Measurements from ENCODE around the gene NR1D2.

The NR1D2 gene

DNA sequence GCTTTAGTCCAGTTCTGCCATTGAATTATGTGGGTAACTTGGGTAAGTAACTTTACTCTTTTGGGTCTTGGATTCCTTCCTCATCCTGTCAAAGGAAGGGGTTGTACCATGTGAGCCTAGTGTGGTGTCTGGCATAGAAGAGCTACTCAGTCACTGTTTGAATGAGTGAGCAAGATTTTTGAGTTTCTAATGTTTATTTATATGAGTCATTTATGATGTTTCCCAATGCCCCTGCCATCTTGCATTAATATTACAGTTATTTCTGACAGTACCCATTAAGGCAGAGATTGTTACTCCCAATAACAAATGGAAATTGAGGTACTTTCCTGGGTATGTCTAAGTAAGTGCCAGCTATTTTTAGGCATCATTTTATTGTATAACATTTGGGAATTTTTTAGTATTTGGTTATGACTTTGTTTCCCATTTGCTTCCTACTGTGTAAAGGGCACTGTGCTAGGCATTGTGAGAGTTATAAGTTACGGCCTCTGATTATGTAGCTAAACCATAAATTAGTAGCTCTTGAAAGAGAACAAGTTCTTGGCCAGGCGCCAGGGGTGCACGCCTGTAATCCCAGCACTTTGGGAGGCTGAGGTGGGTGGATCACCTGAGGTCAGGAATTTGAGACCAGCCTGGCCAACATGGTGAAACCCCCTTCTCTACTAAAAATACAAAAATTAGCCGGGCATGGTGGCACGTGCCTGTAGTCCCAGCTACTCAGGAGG, 23.5 kb downstream of the NR1D2 start:
- TF ChIP-seq FOXA1 (IDR thresholded peaks at IDR 0.05), result no peak
- ChIA-PET POLR2A (interaction anchor here (2.5 kb wide), 1 partner anchor 52 kb away, joined by 13 read pairs; the partner anchor contains the start of genes NKIRAS1 and RPL15), CTCF (interaction anchor here (0.5 to 1.0 kb wide), 2 partner anchors 41 to 48 kb away, joined by 3 read pairs; no protein-coding TSS in a partner anchor)
- DNase-seq (ENCODE audit: extremely low spot score), result no peak

DNA sequence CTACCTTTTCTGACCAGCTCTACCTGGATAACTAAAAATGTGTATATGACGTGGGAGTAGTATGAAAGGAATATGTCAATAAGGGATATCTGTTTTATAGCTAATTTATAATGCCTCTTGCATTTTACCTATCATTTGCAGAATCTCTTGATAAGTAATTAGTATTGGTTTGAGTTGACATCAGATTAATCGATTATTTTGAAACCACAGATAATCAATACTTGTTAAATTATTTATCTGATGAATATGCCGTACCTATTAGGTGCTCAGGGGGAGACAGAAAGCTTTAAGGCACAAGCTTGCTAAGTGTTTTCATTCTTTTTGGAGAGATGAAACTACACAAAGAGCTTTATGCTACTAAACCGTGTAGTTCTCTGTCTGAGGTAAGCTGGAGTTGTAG, 24.3 kb downstream of the NR1D2 start:
- ChIA-PET CTCF (interaction anchor here (0.5 to 1.0 kb wide), 2 partner anchors 41 to 49 kb away, joined by 3 read pairs; no protein-coding TSS in a partner anchor), POLR2A (interaction anchor here (2.5 kb wide), 1 partner anchor 53 kb away, joined by 13 read pairs; the partner anchor contains the start of genes NKIRAS1 and RPL15)
- DNase-seq (ENCODE audit: extremely low spot score), result no peak
- TF ChIP-seq, protein P1, sequence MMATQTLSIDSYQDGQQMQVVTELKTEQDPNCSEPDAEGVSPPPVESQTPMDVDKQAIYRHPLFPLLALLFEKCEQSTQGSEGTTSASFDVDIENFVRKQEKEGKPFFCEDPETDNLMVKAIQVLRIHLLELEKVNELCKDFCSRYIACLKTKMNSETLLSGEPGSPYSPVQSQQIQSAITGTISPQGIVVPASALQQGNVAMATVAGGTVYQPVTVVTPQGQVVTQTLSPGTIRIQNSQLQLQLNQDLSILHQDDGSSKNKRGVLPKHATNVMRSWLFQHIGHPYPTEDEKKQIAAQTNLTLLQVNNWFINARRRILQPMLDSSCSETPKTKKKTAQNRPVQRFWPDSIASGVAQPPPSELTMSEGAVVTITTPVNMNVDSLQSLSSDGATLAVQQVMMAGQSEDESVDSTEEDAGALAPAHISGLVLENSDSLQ (IDR thresholded peaks at IDR 0.05), result no peak
- no peak for TF ChIP-seq FOXM1 (IDR thresholded peaks at IDR 0.05; ENCODE audit: borderline replicate concordance)
- TF ChIP-seq BHLHE40 (IDR thresholded peaks at IDR 0.05; ENCODE audit: borderline replicate concordance), result no peak
- no peak for TF ChIP-seq ZNF384 (IDR thresholded peaks at IDR 0.05)
- TF ChIP-seq FOXA1 (IDR thresholded peaks at IDR 0.05), result no peak
- no peak for TF ChIP-seq ARNT (IDR thresholded peaks at IDR 0.05)
- TF ChIP-seq SUZ12 (IDR thresholded peaks at IDR 0.05), result no peak
- no peak for TF ChIP-seq FOXK2 (IDR thresholded peaks at IDR 0.05)
- TF ChIP-seq CTBP1 (IDR thresholded peaks at IDR 0.05; ENCODE audit: borderline replicate concordance), result no peak
- no peak for TF ChIP-seq LEF1 (IDR thresholded peaks at IDR 0.05; ENCODE audit: borderline replicate concordance)
- TF ChIP-seq ELF4 (IDR thresholded peaks at IDR 0.05), result no peak
- no peak for TF ChIP-seq NFRKB (IDR thresholded peaks at IDR 0.05)

DNA sequence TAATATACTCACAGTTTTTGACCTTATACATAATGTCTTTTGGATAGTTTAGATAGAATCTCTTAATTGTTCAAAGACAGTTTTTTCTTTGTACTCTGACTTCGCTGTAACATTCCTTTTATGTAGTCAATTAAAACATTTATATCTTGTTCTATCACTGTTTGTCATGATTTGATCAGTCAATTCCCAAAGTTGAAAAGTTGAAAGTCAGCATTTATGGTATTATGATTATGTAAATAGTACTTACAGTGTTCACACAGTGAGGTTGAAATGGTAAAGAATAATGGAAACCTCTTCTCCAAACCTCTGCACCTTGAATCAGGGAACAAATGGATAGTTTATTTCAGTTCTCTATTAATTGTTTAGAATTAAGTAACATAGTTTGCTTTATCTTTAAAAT, 26.6 kb downstream of the NR1D2 start:
- POLR2A ChIA-PET, result interaction anchor here (1.5 kb wide), 1 partner anchor 55 kb away, joined by 5 read pairs; the partner anchor contains the start of genes NKIRAS1 and RPL15
- TF ChIP-seq FOXK2 (IDR thresholded peaks at IDR 0.05) (no peak), BHLHE40 (IDR thresholded peaks at IDR 0.05; ENCODE audit: borderline replicate concordance) (no peak), TARDBP (IDR thresholded peaks at IDR 0.05) (no peak), ELF4 (IDR thresholded peaks at IDR 0.05) (no peak), L3MBTL2 (conservative IDR thresholded peaks at IDR 0.05) (no peak), SP1 (IDR thresholded peaks at IDR 0.05) (no peak), ARNT (IDR thresholded peaks at IDR 0.05) (no peak), SUZ12 (IDR thresholded peaks at IDR 0.05) (no peak), NFRKB (IDR thresholded peaks at IDR 0.05) (no peak), CTBP1 (IDR thresholded peaks at IDR 0.05; ENCODE audit: borderline replicate concordance) (no peak), FOXM1 (IDR thresholded peaks at IDR 0.05; ENCODE audit: borderline replicate concordance) (no peak), FOXA1 (IDR thresholded peaks at IDR 0.05) (no peak), HDGF (IDR thresholded peaks at IDR 0.05; ENCODE audit: borderline replicate concordance) (no peak)
- TF ChIP-seq, protein P1 (IDR thresholded peaks at IDR 0.05), result no peak
- no peak for DNase-seq (ENCODE audit: extremely low spot score)
- CTCF ChIA-PET, result no interaction called here

DNA sequence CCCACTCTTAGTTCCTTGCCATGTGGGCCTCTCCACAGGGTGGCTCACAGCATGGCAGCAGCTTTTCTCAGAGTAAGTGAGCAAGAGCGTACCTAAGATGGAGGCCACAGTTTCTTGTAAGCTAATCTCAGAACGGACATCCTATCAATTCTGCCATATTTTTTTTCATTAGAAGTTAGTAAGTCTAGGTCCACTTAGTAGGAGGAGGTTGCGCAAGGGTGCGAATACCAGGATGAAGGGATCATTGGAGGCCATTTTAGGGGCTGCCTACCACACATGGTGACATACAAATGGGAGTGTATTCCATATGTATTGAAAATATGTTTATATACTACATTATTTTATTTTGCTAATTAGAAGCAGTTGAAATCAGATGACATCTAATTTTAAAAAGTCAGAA, 31.5 kb downstream of the NR1D2 start:
- TF ChIP-seq FOXK2 (IDR thresholded peaks at IDR 0.05) (no peak), SP1 (IDR thresholded peaks at IDR 0.05) (no peak), TARDBP (IDR thresholded peaks at IDR 0.05) (no peak), CTBP1 (IDR thresholded peaks at IDR 0.05; ENCODE audit: borderline replicate concordance) (no peak), L3MBTL2 (conservative IDR thresholded peaks at IDR 0.05) (no peak), BHLHE40 (IDR thresholded peaks at IDR 0.05; ENCODE audit: borderline replicate concordance) (no peak), LEF1 (IDR thresholded peaks at IDR 0.05; ENCODE audit: borderline replicate concordance) (no peak), ZNF384 (IDR thresholded peaks at IDR 0.05) (no peak)
- TF ChIP-seq, protein P1 (IDR thresholded peaks at IDR 0.05), result no peak
- CTCF ChIA-PET, result no interaction called here
- no peak for DNase-seq (ENCODE audit: extremely low spot score)
- POLR2A ChIA-PET, result interaction anchor here (1.4 kb wide), 1 partner anchor 60 kb away, joined by 3 read pairs; the partner anchor contains the start of genes NKIRAS1 and RPL15

DNA sequence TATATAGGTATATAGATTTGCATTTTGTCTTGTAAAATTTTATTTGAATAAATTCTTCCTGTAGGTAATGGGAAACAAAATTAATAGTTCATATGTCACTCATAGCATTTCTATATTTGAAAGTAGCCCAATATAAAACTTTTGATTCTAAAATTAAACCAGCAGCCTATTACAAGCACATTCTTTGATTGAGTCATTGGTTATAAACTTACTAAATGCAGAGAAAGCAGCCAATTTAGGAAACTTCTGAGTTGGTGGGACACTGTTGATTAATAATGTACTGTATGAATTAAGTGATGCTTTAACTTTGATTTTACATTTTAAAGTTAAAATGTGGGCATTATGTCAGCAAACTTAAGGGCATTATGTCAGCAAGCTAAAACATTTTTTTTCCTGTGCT, 34.5 kb downstream of the NR1D2 start:
- ChIA-PET POLR2A (no interaction called here), CTCF (interaction anchor here (0.7 kb wide), 1 partner anchor 74 kb away, joined by 3 read pairs; no protein-coding TSS in a partner anchor)

More for the DNA sequence above, 34.5 kb downstream of the NR1D2 start:
- no peak for DNase-seq (ENCODE audit: extremely low spot score)
- no peak for TF ChIP-seq HDGF (IDR thresholded peaks at IDR 0.05; ENCODE audit: borderline replicate concordance)
- no peak for TF ChIP-seq LEF1 (IDR thresholded peaks at IDR 0.05; ENCODE audit: borderline replicate concordance)
- TF ChIP-seq FOXA1 (IDR thresholded peaks at IDR 0.05), result no peak
- no peak for TF ChIP-seq BHLHE40 (IDR thresholded peaks at IDR 0.05; ENCODE audit: borderline replicate concordance)
- TF ChIP-seq NFRKB (IDR thresholded peaks at IDR 0.05), result no peak
- no peak for TF ChIP-seq SP1 (IDR thresholded peaks at IDR 0.05)
- TF ChIP-seq FOXM1 (IDR thresholded peaks at IDR 0.05; ENCODE audit: borderline replicate concordance), result no peak
- no peak for TF ChIP-seq ARNT (IDR thresholded peaks at IDR 0.05)
- no peak for TF ChIP-seq TARDBP (IDR thresholded peaks at IDR 0.05)
- no peak for TF ChIP-seq ZNF384 (IDR thresholded peaks at IDR 0.05)
- TF ChIP-seq, protein P1 (IDR thresholded peaks at IDR 0.05), result no peak
- no peak for TF ChIP-seq ELF4 (IDR thresholded peaks at IDR 0.05)
- TF ChIP-seq FOXK2 (IDR thresholded peaks at IDR 0.05), result no peak
